T-helper 1 cell (primary cell): ENCODE results near the gene SART1.

Experiments
- DNase-seq, 5 donors: peaks; one replicate each; pipeline ENCODE4 v3.0.0-alpha.2; 2012 to 2020

SART1 gene

DNA sequence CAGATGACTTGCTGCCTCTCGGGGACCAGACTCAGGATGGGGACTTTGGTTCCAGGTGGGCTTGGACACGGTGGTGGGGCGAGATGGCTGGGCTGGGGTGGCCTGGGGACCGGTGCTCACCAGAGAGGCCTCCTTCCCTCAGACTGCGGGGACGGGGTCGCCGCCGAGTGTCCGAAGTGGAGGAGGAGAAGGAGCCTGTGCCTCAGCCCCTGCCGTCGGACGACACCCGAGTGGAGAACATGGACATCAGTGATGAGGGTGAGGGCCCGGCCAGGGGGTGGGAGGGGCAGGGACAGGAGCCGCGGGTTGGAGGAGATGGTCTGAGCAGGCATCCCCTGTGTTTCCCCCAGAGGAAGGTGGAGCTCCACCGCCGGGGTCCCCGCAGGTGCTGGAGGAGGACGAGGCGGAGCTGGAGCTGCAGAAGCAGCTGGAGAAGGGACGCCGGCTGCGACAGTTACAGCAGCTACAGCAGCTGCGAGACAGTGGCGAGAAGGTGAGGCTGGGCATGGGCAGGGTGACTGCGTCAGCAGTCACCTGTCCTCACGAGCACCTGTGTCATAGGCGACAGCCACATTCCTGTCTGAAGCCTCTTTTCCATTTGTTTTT lies 5.9 kb downstream of the SART1 start:
- DNase-seq = no peak

DNA sequence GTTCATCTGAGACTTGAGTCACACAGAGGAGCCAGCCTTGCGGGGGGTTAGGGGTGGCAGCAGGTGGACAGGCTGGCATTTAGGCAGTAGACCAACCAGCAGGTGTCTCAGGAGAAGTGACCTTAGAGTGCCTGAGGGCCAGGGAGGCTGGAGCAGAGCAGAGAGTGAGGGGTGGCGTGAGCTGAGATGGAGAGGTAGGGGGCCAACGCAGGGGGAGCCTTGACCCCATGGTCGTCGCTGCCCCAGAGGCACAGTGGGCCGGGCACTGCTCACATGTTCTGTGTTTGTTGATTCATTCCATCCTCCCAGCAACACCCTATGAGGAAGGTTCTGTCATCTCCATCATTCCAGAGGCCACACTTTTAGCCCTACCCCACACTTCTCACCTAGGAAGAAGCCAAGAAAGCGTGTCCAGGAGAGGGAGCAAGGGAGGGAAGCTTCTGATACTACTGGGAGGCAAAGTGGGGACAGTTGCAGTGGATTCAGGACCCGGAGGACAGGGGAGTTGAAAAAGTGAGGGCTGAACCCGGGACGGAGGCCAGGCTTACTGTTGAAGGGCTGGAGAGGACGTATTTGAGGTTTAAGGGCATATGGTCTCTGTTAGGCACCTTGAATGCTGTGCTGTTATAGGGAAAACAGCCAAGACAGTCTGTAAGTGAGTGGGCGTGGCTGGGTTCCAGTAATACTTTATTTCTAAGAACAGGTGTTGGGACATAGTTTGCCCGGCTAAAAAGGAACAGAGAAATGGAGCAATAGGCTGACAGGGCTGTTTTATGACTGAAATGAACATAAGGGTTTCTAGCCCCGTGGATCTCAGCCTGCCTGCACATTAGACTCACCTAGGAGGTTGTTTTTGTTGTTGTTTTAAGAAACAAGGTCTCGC lies 7.3 kb downstream of the SART1 start:
- DNase-seq = no peak

- no peak for DNase-seq
These were observed 10.6 kb downstream of the SART1 start for GRCh38 chr11:65972116-65972515.

- no peak for DNase-seq
These were observed 12.0 kb downstream of the SART1 start for GRCh38 chr11:65973439-65974110.

DNA sequence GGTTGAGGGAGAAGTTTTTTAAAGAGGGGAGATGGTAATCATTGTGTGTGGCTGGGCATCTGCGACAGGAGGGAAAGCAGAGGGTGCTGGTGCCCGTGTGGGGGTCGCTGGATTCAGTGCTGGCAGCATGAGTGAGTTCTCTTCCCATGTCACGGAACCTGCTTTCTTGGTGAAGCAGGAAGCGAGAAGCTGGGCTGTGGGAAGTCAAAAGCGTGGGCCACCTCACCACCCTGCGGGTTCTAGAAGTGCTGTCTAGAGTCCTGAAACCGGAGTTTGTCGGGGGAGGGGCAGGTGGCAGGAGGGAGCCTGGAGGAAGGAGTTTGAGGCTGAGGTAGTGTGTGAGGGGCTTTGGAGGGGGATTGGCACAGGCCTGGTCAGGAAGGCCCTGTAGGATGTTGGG lies 14.2 kb downstream of the SART1 start:
- DNase-seq = no peak

GRCh38 chr11:65976216-65977176 lies 15.0 kb downstream of the SART1 start:
- no peak for DNase-seq

- DNase-seq = no peak
These were observed 16.3 kb downstream of the SART1 start for GRCh38 chr11:65977621-65978390.

GRCh38 chr11:65978391-65979238 lies 17.1 kb downstream of the SART1 start:
- no peak for DNase-seq

DNA sequence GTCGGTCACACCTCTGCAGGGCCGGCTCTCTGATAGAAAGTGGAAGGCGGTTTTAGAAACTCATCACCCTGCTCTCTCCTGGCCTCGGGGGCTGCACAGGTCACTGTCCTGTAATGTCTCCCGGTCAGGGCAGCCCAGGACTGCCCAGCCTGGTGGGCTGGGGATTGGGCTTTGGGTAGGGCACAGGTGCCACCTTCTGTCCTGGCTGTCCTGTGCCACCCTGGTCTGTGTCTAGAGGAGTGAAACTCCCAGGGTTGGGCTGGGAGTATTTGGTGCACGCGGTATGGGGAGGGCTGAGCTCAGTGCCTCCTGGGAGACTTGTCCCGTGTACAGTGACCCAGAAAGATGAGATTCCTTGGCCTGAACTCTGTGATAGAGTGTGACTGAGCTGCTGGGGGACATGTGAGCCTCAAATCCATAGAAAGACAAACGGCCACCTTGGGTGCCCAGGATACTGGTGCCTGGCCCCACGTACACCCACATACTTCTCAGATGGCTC lies 17.8 kb downstream of the SART1 start:
- no peak for DNase-seq

GRCh38 chr11:65981101-65981740 lies 19.7 kb downstream of the SART1 start:
- DNase-seq = no peak

DNA sequence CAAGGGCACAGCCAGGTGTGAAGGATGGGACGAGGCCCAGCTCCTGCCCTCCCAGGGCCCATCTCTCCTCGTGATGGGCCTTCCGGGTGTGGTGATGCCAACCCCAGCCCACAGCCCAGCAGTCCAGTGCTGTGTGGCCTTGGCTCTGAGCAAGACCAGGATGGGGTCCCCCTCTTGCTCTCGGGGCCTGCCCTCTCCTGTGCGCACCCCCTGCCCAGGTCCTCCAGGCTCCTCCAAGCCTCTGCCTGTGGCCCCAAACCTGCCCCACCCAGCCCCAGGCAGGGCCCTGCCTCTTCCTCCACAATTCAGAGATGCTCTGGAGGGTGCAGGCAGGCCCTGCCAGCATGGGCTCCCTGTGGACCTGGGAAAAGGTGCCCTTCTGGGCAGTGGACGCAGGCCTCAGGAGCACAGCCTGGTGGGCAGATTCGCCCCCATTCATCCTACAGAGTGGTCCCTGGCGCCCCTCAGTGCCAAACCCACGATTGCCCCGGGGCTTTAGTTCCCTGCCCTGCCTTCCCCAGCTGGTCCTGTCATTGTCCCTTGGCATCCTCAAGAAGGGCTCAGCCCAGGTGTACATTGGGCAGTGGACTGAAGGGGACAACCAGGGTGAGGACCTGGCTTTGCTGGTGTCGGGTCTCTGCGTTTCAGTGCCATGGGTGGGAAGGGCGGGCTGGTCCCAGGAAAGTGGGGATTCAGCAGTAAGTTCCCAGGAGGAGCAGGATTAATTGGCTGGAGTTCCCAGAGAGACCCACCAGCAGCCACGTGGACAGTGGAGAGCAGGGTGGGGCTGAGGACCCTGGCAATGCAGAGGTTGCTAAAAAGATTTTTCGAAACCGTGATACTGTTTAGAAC lies 20.7 kb downstream of the SART1 start:
- DNase-seq = no peak

GRCh38 chr11:65982824-65983588 lies 21.5 kb downstream of the SART1 start:
- no peak for DNase-seq

GRCh38 chr11:65983589-65983987 lies 22.1 kb downstream of the SART1 start:
- DNase-seq = no peak

GRCh38 chr11:65987336-65987735 lies 25.8 kb downstream of the SART1 start:
- DNase-seq = no peak

GRCh38 chr11:65988791-65989592 lies 27.5 kb downstream of the SART1 start:
- peak; percentile 73 to 93 (median 89) for DNase-seq

- no peak for DNase-seq
These were observed 30.5 kb downstream of the SART1 start for GRCh38 chr11:65992056-65992455.

- DNase-seq = no peak
These were observed 35.8 kb downstream of the SART1 start for GRCh38 chr11:65997286-65997685.
